ENCODE results near the gene FAAP24.

- TF ChIP-seq CTCF (IDR thresholded peaks at IDR 0.05; ENCODE audit: insufficient read depth, low read depth, low read length), result no peak
- TF ChIP-seq EZH2 (IDR thresholded peaks at IDR 0.05; ENCODE audit: insufficient read depth, low read length), result no peak
Observed at GRCh38 chr19:32988724-32989123, 16.7 kb downstream of the FAAP24 start.
